Endometrium (tissue), 2 donors: ENCODE data around the gene CD48.
"Not testable (repeated sequence)": the region's sequence is repeated elsewhere in the genome, so short reads cannot be mapped to it uniquely, and the experiment has no call there.

Experiments
- FAIRE-seq: peaks from 2 replicates; lab custom pipeline; 2012; peaks lifted over from hg19 to GRCh38; lab: Jason Lieb, UNC
- donor health status: control.
- donor health status: control.

The CD48 gene

GRCh38 chr1:160713161-160713560, 1.5 kb upstream of the CD48 start:
- FAIRE-seq: no peak

- FAIRE-seq: not testable (repeated sequence)
Observed at GRCh38 chr1:160712525-160713080, 981 bp upstream of the CD48 start.

DNA sequence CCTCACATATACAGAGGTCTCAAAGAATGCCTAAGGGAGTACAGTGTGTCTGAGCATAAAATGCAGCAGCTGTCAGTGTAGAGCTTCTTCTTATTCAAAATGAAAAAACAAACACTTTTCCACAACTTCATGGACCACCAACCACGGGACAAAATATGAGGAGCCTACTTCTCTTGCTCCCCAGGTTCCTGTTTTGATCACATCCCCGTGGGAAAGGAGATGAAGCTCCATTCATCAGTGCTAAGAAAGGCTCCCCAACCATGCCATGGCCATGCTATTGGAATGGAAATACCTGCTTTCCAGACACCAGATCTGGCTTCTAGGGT, 383 bp downstream of the CD48 start:
- FAIRE-seq: no peak

- no peak for FAIRE-seq
Observed at GRCh38 chr1:160710517-160711252, 937 bp downstream of the CD48 start.

- no peak for FAIRE-seq
Observed at GRCh38 chr1:160709715-160710114, 1.9 kb downstream of the CD48 start.

- FAIRE-seq: no peak
Observed at GRCh38 chr1:160708801-160709200, 2.8 kb downstream of the CD48 start.

- FAIRE-seq: no peak
Observed at GRCh38 chr1:160708118-160708517, 3.5 kb downstream of the CD48 start.

- no peak for FAIRE-seq
Observed at GRCh38 chr1:160707236-160708064, 4.2 kb downstream of the CD48 start.

- no peak for FAIRE-seq
Observed at GRCh38 chr1:160706526-160707235, 4.9 kb downstream of the CD48 start.

DNA sequence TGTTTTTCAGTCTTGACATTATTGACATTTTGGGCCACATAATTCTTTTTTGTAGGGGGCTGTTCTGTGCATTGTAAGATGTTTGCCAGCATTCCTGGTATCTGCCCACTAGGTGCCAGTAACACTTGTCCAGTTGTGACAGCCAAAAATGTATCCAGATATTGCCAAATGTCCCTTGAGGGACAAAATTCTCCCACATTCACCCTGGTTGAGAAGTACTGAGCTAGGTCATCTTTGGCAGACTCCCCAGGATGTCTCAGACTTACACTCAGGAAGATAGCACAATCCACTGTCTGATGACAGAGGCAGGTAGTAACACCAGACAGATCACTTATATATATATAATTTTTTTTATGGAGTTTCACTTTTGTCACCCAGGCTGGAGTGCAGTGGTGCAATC, 5.9 kb downstream of the CD48 start:
- FAIRE-seq: no peak

DNA sequence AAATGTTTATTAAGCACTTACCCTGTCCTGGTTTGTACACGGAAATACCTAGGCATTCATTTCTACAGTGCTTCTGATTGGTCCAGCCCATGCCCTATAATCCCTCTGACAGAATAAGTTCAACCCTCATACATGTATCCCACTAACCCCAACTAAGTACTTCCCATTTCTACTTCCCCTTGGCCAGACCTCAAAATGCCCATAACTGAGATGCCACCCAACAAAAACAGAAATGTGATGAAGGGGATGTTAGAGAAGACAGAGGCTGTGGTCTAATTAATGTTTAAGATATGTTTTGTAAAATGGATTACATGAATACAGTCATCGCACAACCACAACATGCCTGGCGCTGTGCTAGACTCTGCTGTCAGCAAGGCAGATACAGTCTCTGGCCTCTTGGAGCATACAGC, 6.4 kb downstream of the CD48 start:
- FAIRE-seq: not testable (repeated sequence)

DNA sequence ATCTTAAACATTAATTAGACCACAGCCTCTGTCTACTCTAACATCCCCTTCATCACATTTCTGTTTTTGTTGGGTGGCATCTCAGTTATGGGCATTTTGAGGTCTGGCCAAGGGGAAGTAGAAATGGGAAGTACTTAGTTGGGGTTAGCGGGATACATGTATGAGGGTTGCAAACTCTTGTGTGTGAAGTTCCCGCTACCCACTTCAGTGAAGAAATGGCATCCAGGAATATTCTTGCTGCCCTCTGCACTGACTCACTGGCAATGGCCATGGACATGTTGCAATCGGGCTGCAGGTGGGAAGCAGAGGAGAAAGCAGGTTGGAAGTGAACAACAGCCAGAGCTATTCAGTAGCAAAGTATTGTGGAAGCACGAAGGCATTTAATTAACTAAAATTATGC, 7.4 kb downstream of the CD48 start:
- FAIRE-seq: no peak

- no peak for FAIRE-seq
Observed at GRCh38 chr1:160702100-160702499, 9.5 kb downstream of the CD48 start.

DNA sequence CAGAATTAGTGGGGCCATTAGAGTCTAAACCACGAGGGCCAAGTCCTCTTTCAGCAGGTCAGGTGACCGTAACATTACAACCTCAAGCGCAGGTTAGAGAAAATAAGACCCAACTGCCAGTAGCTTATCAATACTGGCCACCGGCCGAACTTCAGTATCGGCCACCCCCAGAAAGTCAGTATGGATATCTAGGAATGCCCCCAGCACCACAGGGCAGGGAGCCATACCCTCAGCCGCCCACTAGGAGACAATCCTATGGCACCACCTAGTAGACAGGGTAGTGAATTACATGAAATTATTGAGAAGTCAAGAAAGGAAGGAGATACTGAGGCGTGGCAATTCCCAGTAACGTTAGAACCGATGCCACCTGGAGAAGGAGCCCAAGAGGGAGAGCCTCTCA, 19.2 kb downstream of the CD48 start:
- not testable (repeated sequence) for FAIRE-seq

- FAIRE-seq: no peak
Observed at GRCh38 chr1:160685266-160685665, 26.4 kb downstream of the CD48 start.

- FAIRE-seq: no peak
Observed at GRCh38 chr1:160682983-160683865, 28.4 kb downstream of the CD48 start.

- no peak for FAIRE-seq
Observed at GRCh38 chr1:160681891-160682140, 29.8 kb downstream of the CD48 start.

DNA sequence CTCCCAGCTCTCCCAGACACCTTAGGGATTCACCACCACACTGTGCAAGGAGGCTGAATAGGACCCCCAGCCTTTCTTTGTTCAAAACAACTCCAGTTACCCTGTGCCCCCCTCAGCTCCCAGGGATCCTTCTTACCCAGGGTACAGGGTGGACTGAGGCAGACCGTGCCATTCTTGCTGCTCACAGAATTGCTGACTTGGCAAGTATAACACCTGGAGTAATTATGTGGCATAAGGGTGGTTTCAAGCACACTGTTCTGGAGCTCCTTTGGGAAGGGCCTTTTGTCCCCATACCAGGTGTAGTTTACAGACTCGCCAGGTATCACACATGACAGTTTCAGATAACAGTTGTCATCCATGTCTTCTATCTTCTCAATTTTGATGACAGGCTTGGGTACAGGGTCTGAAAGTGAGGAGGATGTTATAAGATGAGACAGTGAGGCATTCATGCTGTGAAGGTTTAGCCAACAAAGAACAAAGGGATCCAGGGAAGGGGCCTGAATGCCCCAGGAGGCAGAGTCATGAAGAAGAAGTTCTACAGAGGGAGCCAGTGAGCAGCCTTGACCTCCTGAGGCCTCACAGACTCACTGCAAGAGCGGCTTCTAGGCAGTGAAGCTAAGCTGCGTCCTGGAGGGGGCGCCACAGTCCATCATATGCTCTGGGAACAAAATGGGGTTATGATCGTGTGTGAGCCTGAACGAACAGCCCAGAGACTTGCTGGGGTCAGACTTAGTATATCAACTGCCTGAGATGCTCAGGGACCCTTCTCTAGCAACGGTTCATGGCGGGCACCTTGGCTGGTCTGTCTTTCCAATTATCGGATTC, 30.3 kb downstream of the CD48 start:
- FAIRE-seq: no peak

GRCh38 chr1:160680399-160680798, 31.2 kb downstream of the CD48 start:
- no peak for FAIRE-seq

GRCh38 chr1:160679893-160680292, 31.7 kb downstream of the CD48 start:
- FAIRE-seq: no peak
